CD4-positive, alpha-beta T cell treated with Interleukin-15 for 4 hours (primary cell): ENCODE data around the gene NXPH2.

ENCODE experiments used
- DNase-seq: peaks from one replicate; pipeline ENCODE4 v3.0.0-alpha.2; 2020; ENCODE audit warnings: low spot score

The NXPH2 gene

DNA sequence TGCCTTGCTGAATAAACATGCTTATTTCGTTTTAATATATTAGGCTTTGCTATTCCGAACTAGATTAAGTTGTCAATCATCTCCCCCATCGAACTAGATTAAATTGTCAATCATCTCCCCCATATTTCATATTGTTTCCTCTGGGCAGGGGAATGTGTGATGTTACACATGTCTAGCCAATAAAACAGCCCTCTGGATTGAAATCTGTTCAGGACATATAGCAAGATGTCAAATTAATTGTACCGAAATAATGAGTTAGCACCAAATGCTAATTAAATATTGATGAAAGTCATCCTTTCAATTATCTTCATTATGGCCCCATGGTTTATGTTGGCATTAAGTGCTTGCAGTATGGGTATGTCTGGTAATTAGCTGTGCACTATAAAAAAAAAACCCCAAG is 143.1 kb downstream of the NXPH2 start:
- DNase-seq, result no peak

DNA sequence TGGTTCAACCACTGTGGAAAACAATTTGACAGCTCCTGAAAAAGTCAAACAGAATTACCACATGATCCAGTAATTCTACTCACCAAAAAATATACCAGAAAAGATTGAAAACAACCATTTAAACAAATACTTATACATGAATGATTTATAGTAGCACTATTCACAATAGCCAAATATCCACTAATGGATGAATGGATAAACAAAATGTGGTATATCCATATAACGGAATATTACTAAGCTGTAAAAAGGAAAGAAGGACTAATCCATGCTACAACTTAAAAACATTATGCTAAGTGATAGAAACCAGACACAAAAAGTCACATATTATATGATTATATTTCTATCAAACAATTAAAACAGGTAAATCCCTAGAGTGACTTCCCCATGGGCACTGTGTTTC is 147.1 kb downstream of the NXPH2 start:
- no peak for DNase-seq

DNA sequence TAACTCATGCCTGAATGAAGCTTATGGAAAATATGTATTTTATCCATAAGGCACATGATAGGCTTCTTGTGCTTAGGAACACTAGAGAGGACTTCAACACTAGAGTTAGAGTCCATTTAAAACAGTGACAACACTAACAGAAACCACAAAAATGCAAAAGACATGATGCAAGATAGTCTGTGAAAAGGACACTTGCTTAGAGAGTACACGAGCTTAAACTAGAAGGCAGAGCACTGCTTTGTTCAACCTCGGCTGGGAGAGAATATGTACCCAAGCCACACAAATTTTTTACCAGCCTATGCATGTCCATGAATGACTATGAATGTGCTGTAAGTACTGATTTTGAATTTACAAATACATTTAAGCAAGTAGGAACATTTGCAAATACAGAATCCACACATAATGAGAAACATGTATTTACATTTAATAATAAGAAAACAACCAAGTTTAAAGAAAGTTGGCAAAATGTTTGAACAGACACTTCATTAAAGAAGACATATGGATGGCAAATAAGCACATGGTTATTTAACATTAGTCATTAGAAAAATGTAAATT is 148.0 kb downstream of the NXPH2 start:
- no peak for DNase-seq

DNA sequence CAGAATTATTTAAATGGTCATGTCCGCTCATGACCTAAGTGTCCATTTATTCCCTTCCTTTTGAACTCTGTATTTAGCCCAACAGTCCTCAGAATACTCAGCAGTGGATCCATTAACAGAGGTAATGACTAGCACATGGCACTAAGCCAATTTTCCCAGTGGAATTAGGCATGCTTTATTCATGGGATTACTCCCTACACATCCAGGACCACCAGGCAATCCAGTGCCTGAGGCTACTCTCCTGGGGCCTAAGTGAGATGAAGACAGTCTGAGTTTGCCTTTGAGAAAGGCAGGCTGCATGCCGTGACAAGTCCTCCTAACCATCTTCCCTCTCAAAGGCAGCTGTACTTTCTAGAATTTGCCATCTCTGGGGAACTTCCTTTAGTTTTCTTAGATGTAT is 150.0 kb downstream of the NXPH2 start:
- DNase-seq, result no peak

DNA sequence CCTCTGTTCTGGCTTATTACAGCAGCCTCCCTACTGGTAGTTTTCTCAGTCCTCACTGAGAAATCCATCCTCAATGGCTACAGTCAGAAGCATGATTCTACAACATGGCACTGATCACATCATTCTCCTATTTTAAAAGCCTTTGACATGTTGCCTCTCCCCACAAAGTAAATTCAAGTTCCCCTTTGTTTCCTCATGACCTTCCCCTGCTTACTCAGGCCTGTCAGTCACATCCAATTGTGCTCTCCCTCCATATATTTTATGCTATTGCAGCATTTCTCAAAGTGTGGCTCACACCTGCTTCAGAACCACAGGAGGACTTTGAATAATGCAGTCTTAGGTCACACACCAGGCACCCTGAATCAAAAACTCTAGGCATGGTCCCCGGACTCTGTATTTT is 154.0 kb downstream of the NXPH2 start:
- DNase-seq, result no peak

DNA sequence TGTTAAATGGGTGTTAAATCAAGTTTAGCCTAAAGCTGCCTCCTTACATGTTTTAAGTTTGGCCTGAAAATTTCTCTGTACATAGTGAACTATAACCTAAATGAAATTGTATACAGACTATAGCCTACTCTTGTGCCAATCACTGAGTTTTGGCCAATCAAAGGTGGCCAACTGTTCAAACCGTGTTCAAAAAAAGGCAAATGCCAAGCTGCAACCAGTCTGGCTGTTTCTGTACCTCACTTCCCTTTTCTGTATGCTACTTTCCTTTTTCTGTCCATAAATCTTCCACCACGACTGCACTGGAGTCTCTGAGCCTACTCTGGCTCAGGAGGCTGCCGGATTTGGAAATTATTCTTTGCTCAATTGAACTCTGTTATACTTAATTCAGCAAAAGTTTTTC is 157.6 kb downstream of the NXPH2 start:
- DNase-seq, result no peak

DNA sequence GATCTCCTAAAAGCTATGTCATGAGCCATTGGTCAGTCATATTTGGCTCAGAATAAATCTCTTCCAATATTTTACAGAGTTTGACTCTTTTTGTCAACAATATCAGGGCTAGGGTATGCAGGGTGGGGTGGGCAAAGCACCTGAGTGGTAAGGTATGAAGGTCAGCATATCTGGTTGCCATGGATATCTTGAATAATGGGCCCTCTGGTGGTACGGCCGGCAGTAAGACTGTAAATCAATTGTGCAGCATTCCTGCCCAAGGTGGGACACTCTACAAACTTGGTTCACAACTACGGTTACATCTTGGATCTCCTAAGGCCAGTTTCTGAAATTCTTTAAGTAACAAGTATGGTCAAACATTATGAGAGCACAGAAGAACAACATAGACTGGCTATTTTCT is 159.1 kb downstream of the NXPH2 start:
- no peak for DNase-seq

DNA sequence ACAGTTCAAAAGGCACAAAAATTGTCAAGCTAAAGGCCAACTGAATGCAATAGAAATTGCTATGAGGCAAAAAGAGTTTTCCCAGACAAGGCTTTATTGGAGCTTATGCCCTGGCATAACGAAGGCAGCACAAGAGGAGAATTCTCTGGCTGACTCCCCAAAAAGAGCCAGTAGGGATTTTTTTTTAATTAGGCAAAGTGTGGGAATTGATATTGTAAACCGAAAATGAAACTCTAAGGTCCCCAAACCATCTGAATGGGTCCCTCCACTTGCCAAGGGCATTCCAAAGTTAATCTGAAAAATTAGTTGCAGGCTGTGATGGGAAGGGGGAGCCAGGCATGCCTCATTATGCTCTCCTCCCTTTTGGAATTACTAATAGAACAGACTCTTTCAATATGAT is 159.8 kb downstream of the NXPH2 start:
- no peak for DNase-seq
